ACC112 (cell line): Measurements from ENCODE around the gene ZIC3.
"Not testable (repeated sequence)": the region's sequence is repeated elsewhere in the genome, so short reads cannot be mapped to it uniquely, and the experiment has no call there.

Source experiments
- H2AFZ ChIP-seq: fragments of 200-600 bp; sonication (generic); one replicate; pipeline ENCODE4 v1.6.0; 2017; ENCODE audit warnings: antibody characterized with exemption, low read length; ENCODE audit not compliant: unreplicated experiment
- H3K27ac ChIP-seq: fragments of 200-600 bp; sonication (generic); 2 replicates; pipeline ENCODE4 v1.5.1; 2014; ENCODE audit warnings: low read depth, mild to moderate bottlenecking, antibody characterized with exemption, low read length, moderate library complexity
- H3K27me3 ChIP-seq: fragments of 200-600 bp; sonication (generic); 2 replicates; pipeline ENCODE4 v1.6.1; 2014; ENCODE audit warnings: mild to moderate bottlenecking, antibody characterized with exemption, low read length, moderate library complexity, mixed read lengths; ENCODE audit not compliant: insufficient read depth
- H3K36me3 ChIP-seq: fragments of 200-600 bp; sonication (generic); 2 replicates; pipeline ENCODE4 v1.6.1; 2016; ENCODE audit warnings: mild to moderate bottlenecking, antibody characterized with exemption, low read length, moderate library complexity, mixed read lengths; ENCODE audit not compliant: insufficient read depth
- H3K4me1 ChIP-seq: fragments of 200-600 bp; sonication (generic); one replicate; pipeline ENCODE4 v1.6.1; 2016; ENCODE audit warnings: low read length, mixed read lengths; ENCODE audit not compliant: insufficient read depth, unreplicated experiment, control insufficient read depth
- H3K4me3 ChIP-seq: fragments of 200-600 bp; sonication (generic); 2 replicates; pipeline ENCODE4 v1.5.1; 2014; ENCODE audit warnings: mild to moderate bottlenecking, low read depth, low read length
- H3K79me2 ChIP-seq: fragments of 200-600 bp; sonication (generic); one replicate; pipeline ENCODE4 v1.6.0; 2016; ENCODE audit warnings: low read length; ENCODE audit not compliant: control insufficient read depth, unreplicated experiment, insufficient read depth

The ZIC3 gene

GRCh38 chrX:137565921-137566745 lies at the start of gene ZIC3:
Gene ZIC3 (plus strand): TSS chrX:137566127. CDS start chrX:137566692, 565 bp downstream.
- Histone ChIP-seq H3K79me2 (no peaks in the 10 kb centered on the region), H3K36me3 (no peaks in the 10 kb centered on the region), H3K27ac (no peak within 1 kb of the TSS), H2AFZ (no peak within 1 kb of the TSS), H3K27me3 (peaks cover 51% of the 10 kb centered on the region), H3K4me1 (no peaks in the 10 kb centered on the region), H3K4me3 (no peak within 1 kb of the TSS)

- H3K27me3 ChIP-seq: no peaks in the 10 kb centered on the region
These were observed 46.5 kb upstream of the ZIC3 start for GRCh38 chrX:137519459-137519858.

GRCh38 chrX:137545711-137546651 lies 19.9 kb upstream of the ZIC3 start:
- no peaks in the 10 kb centered on the region for H3K79me2 ChIP-seq
- no peak overlapping the region for H3K4me3 ChIP-seq
- no peak overlapping the region for H2AFZ ChIP-seq
- H3K4me1 ChIP-seq: no peaks in the 10 kb centered on the region
- no peak overlapping the region for H3K27ac ChIP-seq
- peaks cover 48% of the 10 kb centered on the region for H3K27me3 ChIP-seq
- H3K36me3 ChIP-seq: no peaks in the 10 kb centered on the region

More at GRCh38 chrX:137519459-137519858, 46.5 kb upstream of the ZIC3 start:
- no peak overlapping the region for H3K4me3 ChIP-seq
- H3K36me3 ChIP-seq: no peaks in the 10 kb centered on the region
- no peak overlapping the region for H3K27ac ChIP-seq
- no peaks in the 10 kb centered on the region for H3K79me2 ChIP-seq
- no peaks in the 10 kb centered on the region for H3K4me1 ChIP-seq
- H2AFZ ChIP-seq: no peak overlapping the region

GRCh38 chrX:137547291-137547690 lies 18.6 kb upstream of the ZIC3 start:
- Histone ChIP-seq H2AFZ (no peak overlapping the region), H3K36me3 (no peaks in the 10 kb centered on the region), H3K79me2 (no peaks in the 10 kb centered on the region), H3K27ac (no peak overlapping the region), H3K27me3 (peaks cover 50% of the 10 kb centered on the region), H3K4me3 (no peak overlapping the region), H3K4me1 (no peaks in the 10 kb centered on the region)

- H3K27ac ChIP-seq: no peak overlapping the region
- no peaks in the 10 kb centered on the region for H3K4me1 ChIP-seq
- H2AFZ ChIP-seq: no peak overlapping the region
- H3K36me3 ChIP-seq: no peaks in the 10 kb centered on the region
- peaks cover 50% of the 10 kb centered on the region for H3K27me3 ChIP-seq
- no peaks in the 10 kb centered on the region for H3K79me2 ChIP-seq
- no peak overlapping the region for H3K4me3 ChIP-seq
These were observed 17.7 kb upstream of the ZIC3 start for GRCh38 chrX:137548261-137548660.

- Histone ChIP-seq H3K4me3 (no peak overlapping the region), H3K79me2 (no peaks in the 10 kb centered on the region), H3K4me1 (no peaks in the 10 kb centered on the region), H3K27me3 (peaks cover 50% of the 10 kb centered on the region), H2AFZ (no peak overlapping the region), H3K36me3 (no peaks in the 10 kb centered on the region), H3K27ac (no peak overlapping the region)
These were observed 16.9 kb upstream of the ZIC3 start for GRCh38 chrX:137549073-137549472.

GRCh38 chrX:137549851-137550664 lies 15.9 kb upstream of the ZIC3 start:
- no peaks in the 10 kb centered on the region for H3K79me2 ChIP-seq
- H3K4me1 ChIP-seq: no peaks in the 10 kb centered on the region
- peaks cover 50% of the 10 kb centered on the region for H3K27me3 ChIP-seq
- H3K27ac ChIP-seq: no peak overlapping the region
- H3K4me3 ChIP-seq: no peak overlapping the region
- no peak overlapping the region for H2AFZ ChIP-seq
- H3K36me3 ChIP-seq: no peaks in the 10 kb centered on the region

GRCh38 chrX:137550665-137551261 lies 15.2 kb upstream of the ZIC3 start:
- Histone ChIP-seq H2AFZ (no peak overlapping the region), H3K27ac (no peak overlapping the region), H3K27me3 (peaks cover 50% of the 10 kb centered on the region), H3K4me3 (no peak overlapping the region), H3K4me1 (no peaks in the 10 kb centered on the region), H3K79me2 (no peaks in the 10 kb centered on the region), H3K36me3 (no peaks in the 10 kb centered on the region)

- not testable (repeated sequence) for H3K4me3 ChIP-seq, H2AFZ ChIP-seq, H3K36me3 ChIP-seq, H3K79me2 ChIP-seq, H3K4me1 ChIP-seq, H3K27ac ChIP-seq
- peaks cover 40% of the 10 kb centered on the region for H3K27me3 ChIP-seq
These were observed 13.8 kb upstream of the ZIC3 start for GRCh38 chrX:137552098-137552497.

GRCh38 chrX:137562096-137562495 lies 3.8 kb upstream of the ZIC3 start:
- no peaks in the 10 kb centered on the region for H3K79me2 ChIP-seq
- no peaks in the 10 kb centered on the region for H3K36me3 ChIP-seq
- no peaks in the 10 kb centered on the region for H3K4me1 ChIP-seq
- no peak overlapping the region for H3K27ac ChIP-seq
- H3K27me3 ChIP-seq: peaks cover 29% of the 10 kb centered on the region; the same call in 1 of the 2 replicates
- no peak overlapping the region for H3K4me3 ChIP-seq
- no peak overlapping the region for H2AFZ ChIP-seq
